GM19238 (cell line): ENCODE data around the gene CCDC57.

ENCODE experiments used
- DNase-seq: peaks from one replicate; pipeline ENCODE4 v3.0.0; 2011; ENCODE audit warnings: low spot score; ENCODE audit not compliant: insufficient read length

The CCDC57 gene

GRCh38 chr17:82107341-82107860 is 105.2 kb downstream of the CCDC57 start:
- DNase-seq: no peak

GRCh38 chr17:82106688-82107305 is 105.8 kb downstream of the CCDC57 start:
- DNase-seq: no peak

GRCh38 chr17:82105882-82106687 is 106.6 kb downstream of the CCDC57 start:
- DNase-seq: peak; percentile 92

GRCh38 chr17:82105417-82105881 is 107.2 kb downstream of the CCDC57 start:
- DNase-seq: no peak

GRCh38 chr17:82104797-82105416 is 107.7 kb downstream of the CCDC57 start:
- DNase-seq: no peak

GRCh38 chr17:82103553-82104451 is 108.8 kb downstream of the CCDC57 start:
- DNase-seq: no peak

- no peak for DNase-seq
These were observed 110.6 kb downstream of the CCDC57 start for GRCh38 chr17:82101767-82102679.

- no peak for DNase-seq
These were observed 111.3 kb downstream of the CCDC57 start for GRCh38 chr17:82101301-82101715.

- no peak for DNase-seq
These were observed 111.9 kb downstream of the CCDC57 start for GRCh38 chr17:82100502-82101298.

GRCh38 chr17:82098939-82099763 is 113.5 kb downstream of the CCDC57 start:
- peak; percentile 61 for DNase-seq

- peak; percentile 100 for DNase-seq
These were observed 114.3 kb downstream of the CCDC57 start, which contains the start of gene FASN for GRCh38 chr17:82098169-82098938. TSS of gene FASN (minus strand) at chr17:82098236. CDS start at chr17:82096445, 1,791 bp downstream.

GRCh38 chr17:82097919-82098168 is 114.8 kb downstream of the CCDC57 start:
- no peak for DNase-seq

GRCh38 chr17:82097184-82097918 is 115.3 kb downstream of the CCDC57 start:
- peak; percentile 71 for DNase-seq

- no peak for DNase-seq
These were observed 115.9 kb downstream of the CCDC57 start for GRCh38 chr17:82096709-82097183.

GRCh38 chr17:82095777-82096708 is 116.6 kb downstream of the CCDC57 start:
- DNase-seq: no peak
